Thoracic aorta (tissue), 2 donors: ENCODE data around the gene HBM. TPM values are rescaled to one million over a fixed set of nuclear protein-coding genes. Genes with fewer than 3 reads are reported as not detected.

Experiments used
- ATAC-seq: fragments of 150-250 bp; one replicate; pipeline ENCODE4 v1.8.0; 2017; ENCODE audit warnings: low read depth; ENCODE audit not compliant: insufficient number of reproducible peaks, low FRiP score
- DNase-seq: peaks from one replicate; pipeline ENCODE4 v3.0.0-alpha.2; 2020; ENCODE audit warnings: low spot score
- H3K27ac ChIP-seq, 2 donors: fragments of 200-600 bp; sonication (generic); 1 replicate in 1 of 2; 2 replicates in 1 of 2; pipeline ENCODE4 v1.5.1; 2016; ENCODE audit warnings: mild to moderate bottlenecking in 2 of 2, moderate library complexity in 2 of 2
- H3K27me3 ChIP-seq: fragments of 200-600 bp; sonication (generic); replicated peaks from 2 replicates; pipeline ENCODE4 v1.6.0; 2016; ENCODE audit warnings: mild to moderate bottlenecking; ENCODE audit not compliant: insufficient read depth
- H3K36me3 ChIP-seq: fragments of 200-600 bp; sonication (generic); one replicate; pipeline ENCODE4 v1.5.1; 2016
- H3K4me1 ChIP-seq, 2 donors: fragments of 200-600 bp; sonication (generic); 1 replicate in 1 of 2; 2 replicates in 1 of 2; pipeline versions ENCODE4 v1.5.1 to v1.6.0; 2016; ENCODE audit warnings: low read depth in 2 of 2, mild to moderate bottlenecking in 1 of 2; ENCODE audit not compliant: control insufficient read depth in 1 of 2
- H3K4me3 ChIP-seq: fragments of 200-600 bp; sonication (generic); 2 replicates; pipeline ENCODE4 v1.5.1; 2016; ENCODE audit warnings: mild to moderate bottlenecking
- H3K9me3 ChIP-seq: fragments of 200-600 bp; sonication (generic); 2 replicates; pipeline ENCODE4 v1.5.1; 2016
- total RNA-seq, 2 donors: library from RNA; depleted of rRNA; stranded (reverse); fragments of >200 nt; gene quantifications; one replicate each; pipeline versions ENCODE4 v1.1.0 to v1.2.3, GENCODE V29; 2016
- TF ChIP-seq, protein P1 (sequence below): fragments of 200-600 bp; sonication (generic); IDR thresholded peaks from one replicate; pipeline ENCODE4 v1.5.1; 2019; ENCODE audit warnings: antibody characterized with exemption

Gene HBM
- total RNA-seq, 2 donors from 2014 or later = not detected

DNA sequence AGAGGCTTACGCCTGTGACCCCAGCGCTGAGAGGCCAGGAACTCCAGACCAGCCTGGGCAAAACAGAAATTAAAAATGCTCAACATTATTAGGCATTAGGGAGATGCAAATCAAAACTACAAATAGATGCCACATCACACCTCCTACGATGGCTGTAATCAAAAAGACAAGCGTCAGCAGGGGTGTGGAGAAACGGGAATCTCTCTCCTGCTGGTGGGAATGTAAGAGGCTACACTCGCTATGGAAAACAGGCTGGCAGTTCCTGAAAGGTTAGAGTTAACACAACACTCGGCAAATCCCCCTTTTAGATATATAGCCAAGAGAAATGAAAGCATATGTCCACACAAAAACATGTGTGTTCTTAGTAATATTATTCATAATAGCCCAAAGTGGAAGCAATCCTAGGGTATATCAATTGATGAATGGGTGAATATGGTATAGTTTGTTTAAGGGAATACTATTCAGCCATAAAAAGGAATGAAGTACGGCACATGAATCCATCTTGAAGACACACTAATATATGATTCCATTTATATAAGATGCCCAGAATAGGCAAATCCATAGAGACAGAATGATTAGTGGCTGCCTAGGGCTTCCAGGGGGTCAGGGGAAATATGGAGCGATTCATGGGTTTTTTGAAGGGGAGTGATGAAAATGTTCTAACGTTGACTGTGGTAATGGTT lies 25.5 kb upstream of the HBM start:
- DNase-seq (no peak), ATAC-seq (no peak)
- no peaks in the 10 kb centered on the region for H3K36me3 ChIP-seq
- H3K27me3 ChIP-seq = no peaks in the 10 kb centered on the region
- H3K9me3 ChIP-seq = no peaks in the 10 kb centered on the region
- H3K4me1 ChIP-seq = peaks cover 5 to 10% of the 10 kb centered on the region in 2 donors
- H3K4me3 ChIP-seq = no peak overlapping the region
- TF ChIP-seq, protein P1, sequence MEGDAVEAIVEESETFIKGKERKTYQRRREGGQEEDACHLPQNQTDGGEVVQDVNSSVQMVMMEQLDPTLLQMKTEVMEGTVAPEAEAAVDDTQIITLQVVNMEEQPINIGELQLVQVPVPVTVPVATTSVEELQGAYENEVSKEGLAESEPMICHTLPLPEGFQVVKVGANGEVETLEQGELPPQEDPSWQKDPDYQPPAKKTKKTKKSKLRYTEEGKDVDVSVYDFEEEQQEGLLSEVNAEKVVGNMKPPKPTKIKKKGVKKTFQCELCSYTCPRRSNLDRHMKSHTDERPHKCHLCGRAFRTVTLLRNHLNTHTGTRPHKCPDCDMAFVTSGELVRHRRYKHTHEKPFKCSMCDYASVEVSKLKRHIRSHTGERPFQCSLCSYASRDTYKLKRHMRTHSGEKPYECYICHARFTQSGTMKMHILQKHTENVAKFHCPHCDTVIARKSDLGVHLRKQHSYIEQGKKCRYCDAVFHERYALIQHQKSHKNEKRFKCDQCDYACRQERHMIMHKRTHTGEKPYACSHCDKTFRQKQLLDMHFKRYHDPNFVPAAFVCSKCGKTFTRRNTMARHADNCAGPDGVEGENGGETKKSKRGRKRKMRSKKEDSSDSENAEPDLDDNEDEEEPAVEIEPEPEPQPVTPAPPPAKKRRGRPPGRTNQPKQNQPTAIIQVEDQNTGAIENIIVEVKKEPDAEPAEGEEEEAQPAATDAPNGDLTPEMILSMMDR = no peak
- no peak overlapping the region for H3K27ac ChIP-seq

DNA sequence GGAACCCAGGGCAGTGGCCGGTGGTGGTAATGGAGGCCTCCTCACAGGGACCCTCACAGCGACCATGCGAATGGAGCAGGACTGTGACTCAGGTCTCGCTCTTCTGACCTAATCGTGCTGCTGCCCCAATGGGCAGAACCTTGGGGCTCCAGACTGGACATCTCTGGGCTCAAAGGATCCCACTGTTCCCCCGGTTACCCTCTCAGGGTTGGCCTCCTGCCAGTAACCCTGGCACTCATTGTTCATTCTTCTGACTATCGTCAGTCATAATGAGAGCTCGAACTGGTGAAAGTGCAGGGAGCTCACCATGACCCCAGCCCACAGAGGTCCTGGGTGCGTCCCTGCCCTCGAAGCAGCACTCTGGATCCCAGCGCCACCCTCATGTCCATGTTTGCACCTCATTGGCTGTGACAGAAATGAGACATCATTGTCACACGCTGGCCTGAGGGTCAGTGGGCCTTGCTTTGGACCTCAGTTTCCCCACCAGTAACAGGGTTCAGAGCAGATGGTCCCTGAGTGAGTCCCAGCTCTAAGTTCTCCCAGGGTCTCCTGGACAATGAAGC lies 23.3 kb upstream of the HBM start:
- H3K9me3 ChIP-seq = no peaks in the 10 kb centered on the region
- no peaks in the 10 kb centered on the region for H3K36me3 ChIP-seq
- H3K4me3 ChIP-seq = no peak overlapping the region
- no peak overlapping the region for H3K27ac ChIP-seq
- peaks cover 5% of the 10 kb centered on the region in 2 donors for H3K4me1 ChIP-seq
- TF ChIP-seq, protein P1 = no peak
- no peaks in the 10 kb centered on the region for H3K27me3 ChIP-seq
- DNase-seq = no peak
- ATAC-seq = no peak

DNA sequence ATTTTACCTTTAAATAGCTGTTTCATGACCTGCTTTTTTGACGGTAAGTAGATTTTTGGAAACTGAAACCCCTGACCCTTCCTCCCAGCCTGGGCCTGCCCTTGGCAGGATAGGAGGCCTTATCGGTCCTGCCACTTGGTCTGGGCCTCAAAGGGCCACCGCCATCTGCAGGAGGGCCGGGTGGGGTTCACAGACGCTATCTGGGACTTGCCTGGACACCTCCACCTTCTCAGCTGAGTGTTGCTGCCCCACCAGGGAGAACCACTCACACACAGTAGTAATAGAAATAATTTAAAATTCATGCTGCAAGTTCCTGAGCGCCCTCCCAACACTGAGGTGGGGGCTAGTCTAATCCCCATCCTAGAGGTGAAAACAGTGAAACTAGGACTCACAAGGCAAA lies 22.7 kb upstream of the HBM start:
- DNase-seq = no peak
- ATAC-seq = no peak
- H3K27me3 ChIP-seq = no peaks in the 10 kb centered on the region
- H3K9me3 ChIP-seq = no peaks in the 10 kb centered on the region
- H3K27ac ChIP-seq = no peak overlapping the region
- TF ChIP-seq, protein P1 = no peak
- H3K4me1 ChIP-seq = no peaks in the 10 kb centered on the region
- H3K36me3 ChIP-seq = no peaks in the 10 kb centered on the region
- no peak overlapping the region for H3K4me3 ChIP-seq

DNA sequence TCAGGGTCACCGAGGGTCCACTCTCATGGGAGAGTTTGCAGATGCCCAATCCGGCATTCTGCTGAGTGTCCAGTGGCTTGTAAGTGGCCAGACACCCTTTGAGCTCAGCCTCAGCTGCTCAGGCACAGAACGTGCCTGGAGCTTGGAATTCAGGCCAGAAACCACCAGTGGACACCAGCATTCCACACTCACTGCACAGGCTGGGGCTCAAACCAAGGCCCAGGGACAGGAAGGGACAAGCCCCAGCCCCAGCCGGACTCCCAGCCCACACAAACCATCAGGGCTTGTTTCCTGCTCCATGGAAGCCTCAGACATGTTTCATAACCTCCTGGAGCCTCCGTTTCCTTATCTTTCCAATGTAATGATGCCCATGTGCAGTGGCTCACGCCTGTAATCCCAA lies 22.3 kb upstream of the HBM start:
- H3K27ac ChIP-seq = no peak overlapping the region
- no peaks in the 10 kb centered on the region for H3K36me3 ChIP-seq
- H3K4me3 ChIP-seq = no peak overlapping the region
- ATAC-seq = no peak
- TF ChIP-seq, protein P1 = no peak
- no peaks in the 10 kb centered on the region for H3K9me3 ChIP-seq
- DNase-seq = no peak
- no peaks in the 10 kb centered on the region for H3K27me3 ChIP-seq
- no peaks in the 10 kb centered on the region for H3K4me1 ChIP-seq

DNA sequence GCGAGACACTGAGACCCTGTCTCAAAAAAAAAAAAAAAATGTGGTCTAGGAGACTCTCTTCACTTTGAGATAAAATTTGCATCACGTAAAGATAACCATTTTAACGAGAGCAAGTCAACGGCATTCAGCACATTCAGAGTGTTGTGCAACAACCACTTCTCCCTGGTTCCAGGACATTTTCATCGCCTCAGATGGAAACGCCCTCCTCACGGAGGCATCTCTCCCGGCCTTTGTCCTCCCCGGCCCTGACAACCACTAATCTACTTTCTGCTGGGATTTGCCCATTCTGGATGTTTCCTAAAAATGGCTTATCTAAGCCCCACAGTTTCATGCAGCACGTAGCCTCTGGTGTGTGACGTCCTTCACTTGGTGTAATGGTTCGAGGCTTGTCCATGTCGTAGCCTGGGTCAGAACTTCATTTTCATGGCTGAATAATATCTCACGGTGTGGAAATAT lies 21.0 kb upstream of the HBM start:
- Histone ChIP-seq H3K9me3 (no peaks in the 10 kb centered on the region), H3K27ac (no peak overlapping the region), H3K27me3 (no peaks in the 10 kb centered on the region), H3K4me1 (no peaks in the 10 kb centered on the region), H3K36me3 (no peaks in the 10 kb centered on the region), H3K4me3 (no peak overlapping the region)
- DNase-seq = no peak
- no peak for ATAC-seq
- TF ChIP-seq, protein P1 = no peak
